GM23338 (cell line): ENCODE results near the gene CD70. TPM values are rescaled to one million over a fixed set of nuclear protein-coding genes. Genes with fewer than 3 reads are reported as not detected.
"Not testable (repeated sequence)": the region's sequence is repeated elsewhere in the genome, so short reads cannot be mapped to it uniquely, and the experiment has no call there.

Source experiments
- ATAC-seq: fragments of 200-7000 bp; cut with Tn5 transposase; 3 replicates; pipeline ENCODE4 v1.9.1; 2020
- DNase-seq: peaks from one replicate; pipeline ENCODE4 v3.0.0-alpha.2; 2015; ENCODE audit warnings: low spot score
- H2AFZ ChIP-seq: fragments of 200-600 bp; sonication (generic); 2 replicates; pipeline ENCODE4 v1.8.0; 2016; ENCODE audit warnings: antibody characterized with exemption, mild to moderate bottlenecking, moderate library complexity
- H3F3A ChIP-seq: fragments of 200-600 bp; sonication (generic); replicated peaks from 2 replicates; pipeline ENCODE4 v1.8.0; 2017; ENCODE audit warnings: antibody characterized with exemption, mixed run types, low read depth
- H3K27ac ChIP-seq: fragments of 200-600 bp; sonication (generic); 2 replicates; pipeline ENCODE4 v1.6.1; 2016; ENCODE audit warnings: low read depth
- H3K27me3 ChIP-seq: fragments of 200-600 bp; sonication (generic); 2 replicates; pipeline ENCODE4 v1.8.0; 2016; ENCODE audit warnings: mild to moderate bottlenecking, mixed run types, moderate library complexity; ENCODE audit not compliant: insufficient read depth
- H3K36me3 ChIP-seq: fragments of 200-600 bp; sonication (generic); 2 replicates; pipeline ENCODE4 v1.8.0; 2016; ENCODE audit warnings: mild to moderate bottlenecking; ENCODE audit not compliant: insufficient read depth
- H3K4me1 ChIP-seq: fragments of 200-600 bp; sonication (generic); 2 replicates; pipeline ENCODE4 v1.8.0; 2016; ENCODE audit warnings: mild to moderate bottlenecking, moderate library complexity; ENCODE audit not compliant: insufficient read depth
- H3K4me2 ChIP-seq: fragments of 200-600 bp; sonication (generic); 2 replicates; pipeline ENCODE4 v1.7.1; 2017; ENCODE audit warnings: mixed run types
- H3K4me3 ChIP-seq: fragments of 200-600 bp; sonication (generic); 2 replicates; pipeline ENCODE4 v1.6.1; 2016; ENCODE audit warnings: mixed run types
- H3K79me2 ChIP-seq: fragments of 200-600 bp; sonication (generic); replicated peaks from 2 replicates; pipeline ENCODE4 v1.8.0; 2017; ENCODE audit warnings: mild to moderate bottlenecking; ENCODE audit not compliant: insufficient read depth
- H3K9me2 ChIP-seq: fragments of 200-600 bp; sonication (generic); 2 replicates; pipeline ENCODE4 v1.8.0; 2017; ENCODE audit not compliant: insufficient read depth
- H4K20me1 ChIP-seq: fragments of 200-600 bp; sonication (generic); replicated peaks from 2 replicates; pipeline ENCODE4 v1.8.0; 2017; ENCODE audit warnings: mild to moderate bottlenecking; ENCODE audit not compliant: insufficient read depth
- H3K27ac Mint-ChIP-seq: 2 replicates; pipeline ENCODE4 v1.8.0; 2020; ENCODE audit warnings: inconsistent platforms, mild to moderate bottlenecking, moderate library complexity, mixed read lengths
- H3K27me3 Mint-ChIP-seq: 3 replicates; pipeline ENCODE4 v1.8.0; 2022; ENCODE audit warnings: low read depth, mild to moderate bottlenecking, moderate library complexity, mixed read lengths, inconsistent platforms; ENCODE audit not compliant: insufficient read depth, poor library complexity
- H3K36me3 Mint-ChIP-seq: 3 replicates; pipeline ENCODE4 v1.8.0; 2021; ENCODE audit warnings: low read depth, mild to moderate bottlenecking, inconsistent platforms, moderate library complexity, mixed read lengths
- H3K4me1 Mint-ChIP-seq: 3 replicates; pipeline ENCODE4 v1.8.0; 2020; ENCODE audit warnings: mild to moderate bottlenecking, inconsistent platforms, mixed read lengths
- H3K4me3 Mint-ChIP-seq: 3 replicates; pipeline ENCODE4 v1.8.0; 2021; ENCODE audit warnings: moderate library complexity, mild to moderate bottlenecking, inconsistent platforms, mixed read lengths
- H3K9me3 Mint-ChIP-seq: 3 replicates; pipeline ENCODE4 v1.8.0; 2020; ENCODE audit warnings: moderate library complexity, mild to moderate bottlenecking, inconsistent platforms, mixed read lengths
- CTCF ChIP-seq, 2 experiments: fragments of 200-600 bp in 1 of 2; sonication (generic) in 1 of 2; conservative IDR thresholded peaks; 2 replicates each; pipeline versions ENCODE4 v1.5.1 to v1.6.1; 2016 to 2017; ENCODE audit warnings: antibody characterized with exemption in 2 of 2, low read depth in 2 of 2, mild to moderate bottlenecking in 2 of 2, moderate library complexity in 1 of 2
- EZH2phosphoT487 ChIP-seq: fragments of 200-600 bp; sonication (generic); IDR thresholded peaks from one replicate; pipeline ENCODE4 v1.8.1; 2018; ENCODE audit warnings: antibody characterized with exemption; ENCODE audit not compliant: unreplicated experiment
- NANOG ChIP-seq: IDR thresholded peaks from 2 replicates; pipeline ENCODE4 v1.6.1; 2016; ENCODE audit warnings: antibody characterized with exemption, borderline replicate concordance
- REST ChIP-seq: IDR thresholded peaks from one replicate; pipeline ENCODE4 v1.6.1; 2018; ENCODE audit warnings: antibody characterized with exemption; ENCODE audit not compliant: unreplicated experiment
- polyA plus RNA-seq: library from polyadenylated mRNA; unstranded; fragments of >200 nt; fragmentation: Nextera tagmentation; extraction: Ambion mirVana; gene quantifications from 2 replicates; pipeline ENCODE4 v1.2.1, GENCODE V29; 2016
- total RNA-seq: library from RNA; depleted of rRNA; stranded (reverse); fragments of >200 nt; shearing (Covaris generic); gene quantifications from 2 replicates; pipeline ENCODE4 v1.2.3, GENCODE V29; 2014

Gene CD70
- total and polyA plus RNA-seq, 2 experiments from 2014 or later = 2.0 to 7.3 TPM

DNA sequence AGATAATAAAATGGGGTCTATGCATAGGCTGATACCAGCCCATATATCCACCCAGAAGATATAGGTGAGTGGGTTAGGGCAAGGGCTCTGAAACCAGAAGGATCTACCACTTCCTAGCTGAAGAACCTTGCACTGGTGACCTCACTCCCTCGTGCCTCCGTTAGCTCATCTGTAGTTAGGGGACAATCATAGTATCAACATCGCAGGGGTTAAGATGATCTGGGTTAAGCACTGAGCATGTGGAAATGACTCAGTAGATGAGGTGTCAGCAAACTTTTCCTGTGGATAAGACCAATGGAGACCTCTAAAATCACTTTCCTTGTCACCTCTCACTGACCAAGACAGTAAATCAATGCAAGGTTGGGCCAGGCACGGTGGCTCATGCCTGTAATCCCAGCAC is 48.5 kb upstream of the CD70 start (continued):
- TF ChIP-seq REST (no peak), EZH2phosphoT487 (no peak), NANOG (no peak)

- not testable (repeated sequence) for H3K27ac Mint-ChIP-seq, H3K4me1 ChIP-seq, H3K27ac ChIP-seq, H3K79me2 ChIP-seq, H3K27me3 Mint-ChIP-seq, H3K4me3 ChIP-seq, ATAC-seq, H3K9me2 ChIP-seq, H3K27me3 ChIP-seq, H3K4me2 ChIP-seq, H4K20me1 ChIP-seq, H3K4me3 Mint-ChIP-seq, DNase-seq, H2AFZ ChIP-seq, H3K36me3 ChIP-seq, H3K4me1 Mint-ChIP-seq, H3F3A ChIP-seq
- peaks cover 85% of the 10 kb centered on the region for H3K9me3 Mint-ChIP-seq
- H3K36me3 Mint-ChIP-seq = peaks cover 35% of the 10 kb centered on the region
Observed at GRCh38 chr19:6633456-6633813, 42.5 kb upstream of the CD70 start.

DNA sequence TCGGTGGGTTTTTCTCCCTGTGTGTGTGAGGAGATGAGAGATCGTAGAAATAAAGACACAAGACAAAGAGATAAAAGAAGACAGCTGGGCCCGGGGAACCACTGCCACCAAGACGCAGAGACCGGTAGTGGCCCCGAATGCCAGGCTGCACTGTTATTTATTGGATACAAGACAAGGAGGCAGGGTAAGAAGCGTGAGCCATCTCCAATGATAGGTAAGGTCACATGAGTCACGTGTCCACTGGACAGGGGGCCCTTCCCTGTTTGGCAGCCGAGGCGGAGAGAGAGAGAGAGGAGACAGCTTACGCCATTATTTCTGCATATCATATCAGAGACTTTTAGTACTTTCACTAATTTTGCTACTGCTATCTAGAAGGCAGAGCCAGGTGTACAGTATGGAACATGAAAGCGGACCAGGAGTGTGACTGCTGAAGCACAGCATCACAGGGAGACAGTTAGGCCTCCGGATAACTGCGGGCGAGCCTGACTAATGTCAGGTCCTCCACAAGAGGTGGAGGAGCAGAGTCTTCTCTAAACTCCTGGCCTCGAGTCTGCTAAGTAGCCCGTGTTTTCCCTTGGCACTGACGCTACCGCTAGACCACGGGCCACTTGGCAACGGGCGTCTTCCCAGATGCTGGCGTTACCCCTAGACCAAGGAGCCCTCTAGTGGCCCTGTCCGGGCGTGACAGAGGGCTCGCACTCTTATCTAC is 42.0 kb upstream of the CD70 start:
- DNase-seq = peak; percentile 81
- H3K9me2 ChIP-seq, H2AFZ ChIP-seq, H3K4me1 Mint-ChIP-seq, H3K27ac Mint-ChIP-seq, H3K27ac ChIP-seq, H3K27me3 Mint-ChIP-seq, H4K20me1 ChIP-seq, ATAC-seq, H3K4me3 ChIP-seq, H3K27me3 ChIP-seq, H3K79me2 ChIP-seq, H3K4me2 ChIP-seq, H3K36me3 ChIP-seq, H3F3A ChIP-seq, H3K4me1 ChIP-seq, H3K4me3 Mint-ChIP-seq: not testable (repeated sequence)
- peaks cover 85% of the 10 kb centered on the region for H3K9me3 Mint-ChIP-seq
- peak; percentile 62 to 84 for TF ChIP-seq CTCF (conservative IDR thresholded peaks at IDR 0.05; ENCODE audit: low read depth in 2 of 2)
- peaks cover 30% of the 10 kb centered on the region for H3K36me3 Mint-ChIP-seq
